ENCODE data around the gene HDAC4.

GRCh38 chr2:239015901-239016675, 384.7 kb downstream of the HDAC4 start:
- no peak for TF ChIP-seq YY1 (IDR thresholded peaks at IDR 0.05; ENCODE audit: insufficient read depth, insufficient read length)
- no peak for TF ChIP-seq ZNF274 (IDR thresholded peaks at IDR 0.05; ENCODE audit: low read depth, low read length)
- TF ChIP-seq SUZ12 (IDR thresholded peaks at IDR 0.05; ENCODE audit: extremely low read depth, insufficient read depth, insufficient read length): no peak
